HCT116 (cell line): Measurements from ENCODE around the gene ZNF592. TPM values are rescaled to one million over a fixed set of nuclear protein-coding genes. Genes with fewer than 3 reads are reported as not detected.

Experiments
- ATAC-seq: fragments of 200-7000 bp; cut with Tn5 transposase; 2 replicates; pipeline ENCODE4 v1.9.1; 2020; ENCODE audit warnings: mild to moderate bottlenecking, moderate library complexity
- BruUV-seq: library from RNA; stranded (reverse); fragments of 400-500 nt; replicated peaks from 2 replicates; lab custom pipeline; 2021; lab: Mats Ljungman, UMichigan
- CTCF ChIA-PET: fragments of 300-600 bp; sonication (Branson Sonifier 250); formaldehyde crosslinking; loops from one replicate; lab custom pipeline; 2021; ENCODE audit warnings: antibody characterized with exemption; lab: Charles Lee
- POLR2A ChIA-PET: fragments of 300-600, 350-600 bp; sonication (Branson Sonifier 250); formaldehyde crosslinking; loops from one replicate; lab custom pipeline; 2021; ENCODE audit warnings: antibody characterized with exemption; lab: Charles Lee
- RAD21 ChIA-PET, 2 experiments: fragments of 300-600 bp; sonication (Branson Sonifier 250); formaldehyde crosslinking; loops; one replicate each; lab custom pipeline; 2023; ENCODE audit warnings: low total read pairs in 2 of 2; ENCODE audit not compliant: uncharacterized antibody in 2 of 2, unreplicated experiment in 2 of 2, low non-redundant PET in 1 of 2; lab: Charles Lee
- DNase-seq: peaks from one replicate; pipeline ENCODE4 v3.0.0-alpha.2; 2010; ENCODE audit warnings: low read depth, low spot score
- H2AFZ ChIP-seq: fragments of 200-600 bp; shearing (Covaris generic), sonication (generic); 2 replicates; pipeline ENCODE4 v1.6.1; 2017; ENCODE audit warnings: low read depth, mixed run types, mixed read lengths, antibody characterized with exemption, low read length; ENCODE audit not compliant: poor library complexity, severe bottlenecking
- H3K27ac ChIP-seq: 2 replicates; pipeline ENCODE4 v1.5.1; 2012; ENCODE audit warnings: low read depth, low read length
- H3K27me3 ChIP-seq: fragments of 200-600 bp; sonication (generic); 2 replicates; pipeline ENCODE4 v1.6.1; 2016; ENCODE audit warnings: mixed run types, low read length, mixed read lengths; ENCODE audit not compliant: insufficient read depth
- H3K36me3 ChIP-seq, 2 experiments: fragments of 200-500 bp in 1 of 2; fragments of 200-600 bp in 1 of 2; sonication (Bioruptor generic) in 1 of 2; sonication (generic) in 1 of 2; 2 replicates each; pipeline versions ENCODE4 v1.5.1 to v1.6.1; 2014 to 2016; ENCODE audit warnings: low read length in 2 of 2, inconsistent platforms in 1 of 2, mixed read lengths in 1 of 2, mixed run types in 1 of 2; ENCODE audit not compliant: insufficient read depth in 2 of 2, control insufficient read depth in 1 of 2
- H3K4me1 ChIP-seq, 2 experiments: fragments of 200-600 bp in 1 of 2; sonication (generic) in 1 of 2; 2 replicates each; pipeline versions ENCODE4 v1.5.1 to v1.6.1; 2012 to 2017; ENCODE audit warnings: low read length in 2 of 2, inconsistent platforms in 1 of 2, mild to moderate bottlenecking in 1 of 2, mixed read lengths in 1 of 2, mixed run types in 1 of 2, moderate library complexity in 1 of 2; ENCODE audit not compliant: insufficient read depth in 2 of 2, control insufficient read depth in 1 of 2
- H3K4me2 ChIP-seq: fragments of 200-600 bp; sonication (generic); 2 replicates; pipeline ENCODE4 v1.6.1; 2017; ENCODE audit warnings: mixed run types, low read length, mixed read lengths
- H3K4me3 ChIP-seq, 2 experiments: fragments of 200-600 bp in 1 of 2; sonication (generic) in 1 of 2; replicated peaks in 1 of 2; 2 replicates each; pipeline ENCODE4 v1.5.1; 2011 to 2016; ENCODE audit warnings: low read length in 2 of 2, control low read depth in 1 of 2, low read depth in 1 of 2, mild to moderate bottlenecking in 1 of 2, mixed read lengths in 1 of 2, mixed run types in 1 of 2
- H3K79me2 ChIP-seq: fragments of 200-600 bp; sonication (generic); 2 replicates; pipeline ENCODE4 v1.6.1; 2017; ENCODE audit warnings: mild to moderate bottlenecking, mixed run types, low read length, moderate library complexity, mixed read lengths; ENCODE audit not compliant: insufficient read depth
- H3K9ac ChIP-seq: fragments of 200-600 bp; sonication (generic); 2 replicates; pipeline ENCODE4 v1.6.1; 2016; ENCODE audit warnings: low read length, mixed read lengths
- H3K9me2 ChIP-seq: fragments of 200-600 bp; sonication (generic), shearing (Covaris generic); 2 replicates; pipeline ENCODE4 v1.6.1; 2017; ENCODE audit warnings: mixed run types, mild to moderate bottlenecking, moderate library complexity; ENCODE audit not compliant: insufficient read depth
- H3K9me3 ChIP-seq, 2 experiments: fragments of 200-500 bp in 1 of 2; fragments of 200-600 bp in 1 of 2; sonication (Bioruptor generic) in 1 of 2; sonication (generic) in 1 of 2; 2 replicates each; pipeline ENCODE4 v1.6.1; 2014 to 2017; ENCODE audit warnings: low read length in 2 of 2, mixed read lengths in 2 of 2, inconsistent platforms in 1 of 2, low read depth in 1 of 2, mild to moderate bottlenecking in 1 of 2, mixed run types in 1 of 2, moderate library complexity in 1 of 2; ENCODE audit not compliant: control insufficient read depth in 1 of 2, insufficient read depth in 1 of 2
- H4K20me1 ChIP-seq: fragments of 200-600 bp; sonication (generic), shearing (Covaris generic); 2 replicates; pipeline ENCODE4 v1.6.1; 2017; ENCODE audit warnings: mixed run types, mild to moderate bottlenecking, moderate library complexity; ENCODE audit not compliant: insufficient read depth
- CBX3 ChIP-seq: IDR thresholded peaks from 2 replicates; pipeline ENCODE4 v1.6.1; 2012; ENCODE audit warnings: low read depth
- CEBPB ChIP-seq: IDR thresholded peaks from 2 replicates; pipeline ENCODE4 v1.6.1; 2012; ENCODE audit warnings: low read depth
- ELF1 ChIP-seq: IDR thresholded peaks from 2 replicates; pipeline ENCODE4 v1.6.1; 2012; ENCODE audit warnings: low read depth, borderline replicate concordance
- EZH2phosphoT487 ChIP-seq: fragments of 200-600 bp; IDR thresholded peaks from 2 replicates; pipeline ENCODE4 v1.6.1; 2018; ENCODE audit warnings: antibody characterized with exemption, borderline replicate concordance
- FOSL1 ChIP-seq: IDR thresholded peaks from 2 replicates; pipeline ENCODE4 v1.6.1; 2012; ENCODE audit warnings: low read depth
- SP1 ChIP-seq: IDR thresholded peaks from 2 replicates; pipeline ENCODE4 v1.6.1; 2012; ENCODE audit warnings: low read depth
- TCF7L2 ChIP-seq: IDR thresholded peaks from 2 replicates; pipeline ENCODE4 v1.7.0; 2011; ENCODE audit warnings: borderline replicate concordance, inconsistent platforms; ENCODE audit not compliant: insufficient read depth, insufficient read length; ENCODE audit errors: extremely low read depth
- ZFX ChIP-seq: fragments of 450-650 bp; IDR thresholded peaks from 2 replicates; pipeline ENCODE4 v1.6.1; 2017
- intact Hi-C: fragments of 100-400 bp; cut with micrococcal nuclease; formaldehyde crosslinking; loops from 2 replicates; pipeline ENCODE4 v1.10.0; 2022
- total RNA-seq: library from RNA; stranded (reverse); gene quantifications from one replicate; pipeline ENCODE4 v1.2.1, GENCODE V29; 2021; ENCODE audit not compliant: unreplicated experiment
- TF ChIP-seq, protein P1 (sequence below): IDR thresholded peaks from 2 replicates; pipeline ENCODE4 v1.6.1; 2012
- TF ChIP-seq, protein P2 (sequence below): IDR thresholded peaks from 2 replicates; pipeline ENCODE4 v1.6.1; 2012
- TF ChIP-seq, protein P3 (sequence below), 3 experiments: fragments of 200-600 bp in 1 of 3; sonication (generic) in 1 of 3; IDR thresholded peaks in 2 of 3; conservative IDR thresholded peaks in 1 of 3; 2 replicates each; pipeline ENCODE4 v1.5.1; 2012 to 2017; ENCODE audit warnings: low read depth in 2 of 3, low read length in 2 of 3, antibody characterized with exemption in 1 of 3, borderline replicate concordance in 1 of 3, control low read depth in 1 of 3, mild to moderate bottlenecking in 1 of 3, mixed read lengths in 1 of 3, mixed run types in 1 of 3, moderate library complexity in 1 of 3; ENCODE audit not compliant: insufficient read depth in 1 of 3

Gene ZNF592
- total RNA-seq, 1 experiment from 2014 or later, result 26.4 TPM

- CTCF ChIA-PET, result no interaction called here
- H3K36me3 ChIP-seq, result peaks cover 18 to 28% of the 10 kb centered on the region in 2 experiments
Measured at GRCh38 chr15:84797801-84798200, 49.4 kb downstream of the ZNF592 start.

More at GRCh38 chr15:84797801-84798200, 49.4 kb downstream of the ZNF592 start:
- no peak overlapping the region for H3K4me3 ChIP-seq
- RAD21 ChIA-PET, result no interaction called here
- POLR2A ChIA-PET, result no interaction called here
- no peaks in the 10 kb centered on the region for H3K9me3 ChIP-seq
- intact Hi-C loops, result no loop called here
- peaks cover 13% of the 10 kb centered on the region; the same call in 1 of the 2 replicates for H3K79me2 ChIP-seq
- H4K20me1 ChIP-seq, result no peaks in the 10 kb centered on the region
- DNase-seq, result no peak
- no peak overlapping the region for H2AFZ ChIP-seq
- no peak overlapping the region for H3K9ac ChIP-seq
- BruUV-seq, result no TSS peak
- no peaks in the 10 kb centered on the region for H3K4me1 ChIP-seq
- no peaks in the 10 kb centered on the region for H3K9me2 ChIP-seq
- no peak overlapping the region for H3K27ac ChIP-seq
- no peak overlapping the region for H3K4me2 ChIP-seq
- TF ChIP-seq EZH2phosphoT487, result no peak
- TF ChIP-seq FOSL1, result no peak
- TF ChIP-seq, protein P1, sequence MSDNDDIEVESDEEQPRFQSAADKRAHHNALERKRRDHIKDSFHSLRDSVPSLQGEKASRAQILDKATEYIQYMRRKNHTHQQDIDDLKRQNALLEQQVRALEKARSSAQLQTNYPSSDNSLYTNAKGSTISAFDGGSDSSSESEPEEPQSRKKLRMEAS, result no peak
- no peak for TF ChIP-seq ZFX
- TF ChIP-seq, protein P2, sequence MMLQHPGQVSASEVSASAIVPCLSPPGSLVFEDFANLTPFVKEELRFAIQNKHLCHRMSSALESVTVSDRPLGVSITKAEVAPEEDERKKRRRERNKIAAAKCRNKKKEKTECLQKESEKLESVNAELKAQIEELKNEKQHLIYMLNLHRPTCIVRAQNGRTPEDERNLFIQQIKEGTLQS, result no peak
- no peak for TF ChIP-seq CBX3
- no peak for TF ChIP-seq TCF7L2
- no peak for TF ChIP-seq CEBPB
- no peak for TF ChIP-seq SP1
- TF ChIP-seq, protein P3, sequence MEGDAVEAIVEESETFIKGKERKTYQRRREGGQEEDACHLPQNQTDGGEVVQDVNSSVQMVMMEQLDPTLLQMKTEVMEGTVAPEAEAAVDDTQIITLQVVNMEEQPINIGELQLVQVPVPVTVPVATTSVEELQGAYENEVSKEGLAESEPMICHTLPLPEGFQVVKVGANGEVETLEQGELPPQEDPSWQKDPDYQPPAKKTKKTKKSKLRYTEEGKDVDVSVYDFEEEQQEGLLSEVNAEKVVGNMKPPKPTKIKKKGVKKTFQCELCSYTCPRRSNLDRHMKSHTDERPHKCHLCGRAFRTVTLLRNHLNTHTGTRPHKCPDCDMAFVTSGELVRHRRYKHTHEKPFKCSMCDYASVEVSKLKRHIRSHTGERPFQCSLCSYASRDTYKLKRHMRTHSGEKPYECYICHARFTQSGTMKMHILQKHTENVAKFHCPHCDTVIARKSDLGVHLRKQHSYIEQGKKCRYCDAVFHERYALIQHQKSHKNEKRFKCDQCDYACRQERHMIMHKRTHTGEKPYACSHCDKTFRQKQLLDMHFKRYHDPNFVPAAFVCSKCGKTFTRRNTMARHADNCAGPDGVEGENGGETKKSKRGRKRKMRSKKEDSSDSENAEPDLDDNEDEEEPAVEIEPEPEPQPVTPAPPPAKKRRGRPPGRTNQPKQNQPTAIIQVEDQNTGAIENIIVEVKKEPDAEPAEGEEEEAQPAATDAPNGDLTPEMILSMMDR (IDR thresholded peaks at IDR 0.05 in 2 of 3, conservative IDR thresholded peaks at IDR 0.05 in 1 of 3; ENCODE audit: borderline replicate concordance in 1 of 3, insufficient read depth in 1 of 3, low read depth in 2 of 3, low read length in 2 of 3), result no peak
- no peak for TF ChIP-seq ELF1
- ATAC-seq, result no peak
- H3K27me3 ChIP-seq, result no peaks in the 10 kb centered on the region
